SKM-1 (cell line): ENCODE results near the gene LAMB1.

Experiments
- DNase-seq: peaks from one replicate; lab custom pipeline; 2025; ENCODE audit not compliant: unreplicated experiment; lab: John Stamatoyannopoulos, UW

The LAMB1 gene

GRCh38 chr7:108018668-108019067, 15.7 kb upstream of the LAMB1 start:
- no peak for DNase-seq

GRCh38 chr7:108017776-108018151, 14.8 kb upstream of the LAMB1 start:
- no peak for DNase-seq

- no peak for DNase-seq
These were observed 14.1 kb upstream of the LAMB1 start for GRCh38 chr7:108016841-108017775.

- DNase-seq = no peak
These were observed 12.8 kb upstream of the LAMB1 start for GRCh38 chr7:108015740-108016139.

GRCh38 chr7:108014747-108015682, 12.1 kb upstream of the LAMB1 start:
- no peak for DNase-seq

- no peak for DNase-seq
These were observed 11.3 kb upstream of the LAMB1 start for GRCh38 chr7:108014215-108014614.

- DNase-seq = no peak
These were observed 9.8 kb upstream of the LAMB1 start for GRCh38 chr7:108012499-108013430.

- DNase-seq = no peak
These were observed 7.4 kb upstream of the LAMB1 start for GRCh38 chr7:108010377-108010776.

- no peak for DNase-seq
These were observed 6.9 kb upstream of the LAMB1 start for GRCh38 chr7:108009873-108010272.

GRCh38 chr7:108008827-108009226, 5.9 kb upstream of the LAMB1 start:
- no peak for DNase-seq

- DNase-seq = no peak
These were observed 5.3 kb upstream of the LAMB1 start for GRCh38 chr7:108008240-108008639.

- no peak for DNase-seq
These were observed 4.8 kb upstream of the LAMB1 start for GRCh38 chr7:108007762-108008161.

- DNase-seq = no peak
These were observed 4.3 kb upstream of the LAMB1 start for GRCh38 chr7:108007261-108007660.

GRCh38 chr7:108004220-108005142, 1.5 kb upstream of the LAMB1 start:
- DNase-seq = no peak

GRCh38 chr7:108003599-108003935, 606 bp upstream of the LAMB1 start:
- no peak for DNase-seq

GRCh38 chr7:108001764-108002725, 916 bp downstream of the LAMB1 start:
- DNase-seq = no peak

- DNase-seq = no peak
These were observed 1.8 kb downstream of the LAMB1 start for GRCh38 chr7:108000875-108001763.
